ENCODE data around the gene SDHAF2. TPM values are rescaled to one million over a fixed set of nuclear protein-coding genes. Genes with fewer than 3 reads are reported as not detected.

Gene SDHAF2
- total RNA-seq, 1 donor from 2014 or later: 13.6 TPM

DNA sequence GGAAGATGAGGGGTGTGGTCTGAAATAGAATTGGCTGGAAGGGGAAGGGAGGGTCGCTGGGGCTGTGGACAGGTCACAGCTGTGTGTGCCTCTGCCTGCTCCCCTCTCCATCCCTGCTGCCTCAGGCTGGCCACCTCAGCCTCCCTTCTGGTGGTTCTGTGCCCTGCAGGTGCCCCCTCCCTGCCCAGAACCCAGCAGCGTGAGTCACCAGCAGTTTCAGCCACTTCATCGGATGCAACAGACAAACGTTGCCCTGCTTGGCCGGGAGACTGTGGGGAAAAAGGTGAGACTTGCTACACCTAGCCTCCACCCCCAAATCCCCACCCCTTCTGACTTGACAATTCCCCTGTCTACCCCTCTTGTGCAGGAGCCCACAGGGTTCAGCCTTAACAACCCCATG lies 56.9 kb downstream of the SDHAF2 start:
- DNase-seq (ENCODE audit: low spot score in 2 of 2): no peak
- Histone ChIP-seq H3K4me3 (no peak overlapping the region), H3K36me3 (peaks cover 0 to 7% of the 10 kb centered on the region in 2 donors), H3K27me3 (no peaks in the 10 kb centered on the region), H3K4me1 (peaks cover 0 to 3% of the 10 kb centered on the region in 2 donors), H3K27ac (no peak overlapping the region), H3K9me3 (no peaks in the 10 kb centered on the region)
- intact Hi-C loops (cut with DNase I): no loop called here
- TF ChIP-seq, protein P1, sequence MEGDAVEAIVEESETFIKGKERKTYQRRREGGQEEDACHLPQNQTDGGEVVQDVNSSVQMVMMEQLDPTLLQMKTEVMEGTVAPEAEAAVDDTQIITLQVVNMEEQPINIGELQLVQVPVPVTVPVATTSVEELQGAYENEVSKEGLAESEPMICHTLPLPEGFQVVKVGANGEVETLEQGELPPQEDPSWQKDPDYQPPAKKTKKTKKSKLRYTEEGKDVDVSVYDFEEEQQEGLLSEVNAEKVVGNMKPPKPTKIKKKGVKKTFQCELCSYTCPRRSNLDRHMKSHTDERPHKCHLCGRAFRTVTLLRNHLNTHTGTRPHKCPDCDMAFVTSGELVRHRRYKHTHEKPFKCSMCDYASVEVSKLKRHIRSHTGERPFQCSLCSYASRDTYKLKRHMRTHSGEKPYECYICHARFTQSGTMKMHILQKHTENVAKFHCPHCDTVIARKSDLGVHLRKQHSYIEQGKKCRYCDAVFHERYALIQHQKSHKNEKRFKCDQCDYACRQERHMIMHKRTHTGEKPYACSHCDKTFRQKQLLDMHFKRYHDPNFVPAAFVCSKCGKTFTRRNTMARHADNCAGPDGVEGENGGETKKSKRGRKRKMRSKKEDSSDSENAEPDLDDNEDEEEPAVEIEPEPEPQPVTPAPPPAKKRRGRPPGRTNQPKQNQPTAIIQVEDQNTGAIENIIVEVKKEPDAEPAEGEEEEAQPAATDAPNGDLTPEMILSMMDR (IDR thresholded peaks at IDR 0.05): no peak

DNA sequence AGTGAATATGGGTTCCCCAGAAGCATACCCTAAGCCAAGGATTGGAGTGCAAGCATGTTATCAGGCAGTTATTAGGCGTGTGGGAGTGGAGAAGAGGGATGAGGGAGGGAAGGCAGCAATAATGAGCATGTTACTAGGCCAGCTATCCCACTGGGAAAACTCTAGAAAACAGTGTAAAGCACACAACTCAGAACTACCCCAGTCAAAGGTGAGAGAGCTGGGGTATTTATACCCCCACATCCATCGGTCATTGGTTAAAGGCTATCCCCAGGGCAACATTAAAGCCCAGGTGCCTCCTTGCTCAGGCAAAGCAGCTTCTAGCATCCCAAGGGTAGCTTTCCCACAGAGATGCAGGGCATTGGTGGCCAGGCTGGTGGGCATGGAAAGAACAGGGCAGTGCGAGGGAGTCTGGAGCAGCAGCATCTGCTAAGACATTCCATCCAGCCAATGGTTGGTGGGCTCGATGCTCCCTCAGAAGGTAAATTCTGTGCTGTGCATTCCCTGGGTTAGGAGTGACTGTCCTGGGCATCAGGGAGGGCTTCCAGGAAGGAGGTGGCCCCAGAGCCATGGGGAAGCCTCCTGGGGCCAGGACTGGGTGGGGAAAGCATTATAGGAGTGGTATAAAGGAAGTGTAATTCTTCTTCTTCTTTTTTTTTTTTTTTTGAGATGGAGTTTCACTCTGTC lies 57.6 kb downstream of the SDHAF2 start:
- TF ChIP-seq, protein P1 (IDR thresholded peaks at IDR 0.05): no peak
- Histone ChIP-seq H3K36me3 (peaks cover 0 to 7% of the 10 kb centered on the region in 2 donors), H3K9me3 (no peaks in the 10 kb centered on the region), H3K4me3 (no peak overlapping the region), H3K27ac (no peak overlapping the region), H3K27me3 (no peaks in the 10 kb centered on the region), H3K4me1 (peaks cover 0 to 3% of the 10 kb centered on the region in 2 donors)
- intact Hi-C loops (cut with DNase I): no loop called here
- DNase-seq (ENCODE audit: low spot score in 2 of 2): no peak

DNA sequence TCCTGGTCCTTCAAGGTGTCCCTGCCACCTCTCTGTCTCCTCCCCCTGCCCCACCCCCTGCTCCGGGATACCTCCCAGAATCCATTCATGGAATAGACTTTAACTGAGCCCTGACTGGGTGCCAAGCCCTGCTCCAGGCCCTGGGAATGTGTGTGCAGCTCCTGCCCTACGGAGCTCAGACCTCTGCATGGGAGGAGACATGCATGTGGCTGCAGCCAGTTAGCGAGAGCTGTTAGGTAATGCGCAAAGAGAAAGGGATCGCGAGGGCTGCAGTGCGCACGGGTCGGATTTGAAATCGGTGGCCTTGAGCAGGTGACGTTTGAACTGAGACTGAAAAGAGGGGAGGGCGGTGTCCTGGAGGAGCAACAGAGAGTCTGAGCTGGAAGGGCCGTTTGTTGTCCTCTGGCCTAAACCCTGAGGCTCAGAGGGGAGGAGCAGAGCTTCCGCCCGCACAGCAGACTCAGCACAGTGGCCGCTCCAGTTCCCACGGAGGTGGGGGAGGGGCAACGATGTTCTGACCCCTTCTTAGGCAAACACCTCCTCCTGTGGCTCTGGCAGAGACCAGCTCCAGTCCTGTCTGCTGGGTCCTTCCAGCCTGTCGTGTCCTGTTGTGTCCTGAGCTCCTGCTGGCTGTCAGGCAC lies 58.8 kb downstream of the SDHAF2 start:
- Histone ChIP-seq H3K36me3 (peaks cover 0 to 7% of the 10 kb centered on the region in 2 donors), H3K27me3 (no peaks in the 10 kb centered on the region), H3K4me1 (peaks cover 0 to 3% of the 10 kb centered on the region in 2 donors), H3K4me3 (peak overlapping the region; percentile 30 to 42), H3K27ac (no peak overlapping the region), H3K9me3 (no peaks in the 10 kb centered on the region)
- intact Hi-C loops (cut with DNase I): no loop called here
- no peak for DNase-seq (ENCODE audit: low spot score in 2 of 2)
- TF ChIP-seq, protein P1 (IDR thresholded peaks at IDR 0.05): no peak

DNA sequence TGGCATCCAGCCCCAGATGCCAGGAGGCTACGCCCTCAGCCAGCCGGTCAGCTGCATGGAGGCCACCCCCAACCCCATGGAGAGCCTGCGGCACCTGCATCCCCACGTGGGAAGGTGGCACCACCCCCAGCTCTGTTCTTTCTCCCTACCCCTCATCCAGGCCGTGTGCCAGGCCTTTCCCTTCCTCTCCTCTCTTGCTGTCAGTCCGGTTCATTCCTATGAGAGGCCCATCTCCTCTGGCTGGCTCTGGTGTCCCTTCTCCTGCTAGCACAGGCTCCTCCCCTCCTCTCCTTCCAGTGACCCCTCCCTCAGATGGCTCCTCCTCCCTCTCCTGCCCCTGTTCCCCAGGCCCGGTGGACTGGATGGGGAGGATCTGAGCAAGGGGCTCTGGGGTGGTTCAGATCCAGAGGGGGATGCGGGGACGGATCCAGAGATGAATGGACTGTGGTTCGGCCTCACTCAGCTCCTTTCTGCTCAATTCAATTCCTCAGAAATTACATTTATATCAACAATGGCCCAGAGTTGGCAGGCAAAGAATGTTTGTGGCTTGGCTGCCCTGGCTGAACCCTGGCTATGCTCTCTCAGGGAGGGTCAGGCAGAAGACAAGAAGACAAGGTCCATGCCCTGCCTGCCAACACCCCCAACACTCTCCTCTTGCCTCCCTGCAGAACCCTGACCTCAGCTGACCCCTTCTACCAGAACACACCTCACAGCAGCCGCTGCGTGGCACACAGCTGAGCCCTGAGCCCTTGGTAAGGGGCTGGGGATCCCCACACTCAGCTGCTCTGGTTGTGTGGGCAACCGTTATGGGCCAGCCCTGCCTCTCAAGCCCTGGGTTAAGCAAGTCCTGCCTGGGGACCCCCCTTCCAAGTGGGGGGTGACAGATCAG lies 60.2 kb downstream of the SDHAF2 start:
- TF ChIP-seq, protein P1 (IDR thresholded peaks at IDR 0.05): no peak
- Histone ChIP-seq H3K9me3 (no peaks in the 10 kb centered on the region), H3K27me3 (no peaks in the 10 kb centered on the region), H3K4me3 (no peak overlapping the region), H3K36me3 (peaks cover 0 to 7% of the 10 kb centered on the region in 2 donors), H3K27ac (no peak overlapping the region), H3K4me1 (peaks cover 0 to 3% of the 10 kb centered on the region in 2 donors)
- intact Hi-C loops (cut with DNase I): no loop called here
- no peak for DNase-seq (ENCODE audit: low spot score in 2 of 2)

DNA sequence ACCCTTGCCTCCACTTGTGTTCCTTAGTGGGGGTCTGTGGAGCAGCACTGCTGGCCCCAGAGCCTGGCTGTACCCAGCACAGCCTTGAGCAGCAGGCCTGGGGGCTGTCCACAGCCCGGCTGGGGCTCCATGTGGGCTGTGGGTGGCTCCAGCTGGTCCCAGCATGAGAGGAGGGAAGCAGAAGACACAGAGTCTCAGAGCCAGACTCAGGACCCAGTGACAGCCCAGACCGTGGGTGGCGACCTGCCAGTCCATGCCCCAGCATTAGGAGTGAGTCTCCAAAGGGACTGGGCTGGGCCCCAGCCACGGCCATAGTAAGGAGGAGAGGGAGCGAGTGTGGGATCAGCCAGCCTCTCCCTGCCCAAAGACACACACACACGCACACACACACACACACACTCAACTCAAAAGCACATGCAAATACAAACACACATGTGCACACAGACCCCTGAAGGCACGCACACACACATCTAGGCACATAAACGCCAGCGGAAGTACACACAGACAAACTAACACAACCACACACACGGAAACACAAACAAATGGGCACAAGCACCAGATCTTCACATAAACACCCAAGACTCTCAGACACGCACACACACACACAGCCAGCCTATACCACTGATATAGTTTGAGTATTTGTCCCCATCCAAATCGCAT lies 61.9 kb downstream of the SDHAF2 start:
- TF ChIP-seq, protein P1 (IDR thresholded peaks at IDR 0.05): no peak
- DNase-seq (ENCODE audit: low spot score in 2 of 2): no peak

More for the DNA sequence above, 61.9 kb downstream of the SDHAF2 start:
- no peaks in the 10 kb centered on the region for H3K9me3 ChIP-seq
- no peaks in the 10 kb centered on the region for H3K27me3 ChIP-seq
- no peak overlapping the region for H3K4me3 ChIP-seq
- no peak overlapping the region for H3K27ac ChIP-seq
- H3K36me3 ChIP-seq: peaks cover 0 to 7% of the 10 kb centered on the region in 2 donors
- peaks cover 0 to 3% of the 10 kb centered on the region in 2 donors for H3K4me1 ChIP-seq
- intact Hi-C loops (cut with DNase I): no loop called here
